NCI-H1694 (cell line): ENCODE results near the gene GJA3.

Experiments used
- DNase-seq: peaks from one replicate; lab custom pipeline; 2025; lab: John Stamatoyannopoulos, UW

GJA3 gene

GRCh38 chr13:20150561-20150960 is 10.3 kb downstream of the GJA3 start:
- DNase-seq = no peak

DNA sequence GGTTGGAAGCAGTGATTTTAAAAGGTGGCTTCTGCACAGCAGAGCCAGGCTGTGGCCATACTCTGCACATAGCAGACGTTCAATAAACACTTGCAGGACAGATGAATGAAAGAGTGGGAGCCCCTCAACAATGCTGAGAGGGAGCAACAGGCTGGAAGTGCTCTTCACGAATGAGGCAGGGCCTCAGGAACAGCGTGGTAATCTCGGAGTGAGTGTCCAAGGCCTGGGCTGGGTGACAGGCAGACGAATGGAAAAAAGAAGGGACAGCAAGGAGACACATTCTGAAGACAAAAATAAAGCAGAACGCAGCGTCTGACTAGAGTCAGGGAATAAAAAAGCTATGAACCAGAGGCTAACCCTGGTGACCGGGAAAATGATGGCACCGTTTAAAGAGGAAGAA is 11.1 kb downstream of the GJA3 start:
- DNase-seq = no peak

DNA sequence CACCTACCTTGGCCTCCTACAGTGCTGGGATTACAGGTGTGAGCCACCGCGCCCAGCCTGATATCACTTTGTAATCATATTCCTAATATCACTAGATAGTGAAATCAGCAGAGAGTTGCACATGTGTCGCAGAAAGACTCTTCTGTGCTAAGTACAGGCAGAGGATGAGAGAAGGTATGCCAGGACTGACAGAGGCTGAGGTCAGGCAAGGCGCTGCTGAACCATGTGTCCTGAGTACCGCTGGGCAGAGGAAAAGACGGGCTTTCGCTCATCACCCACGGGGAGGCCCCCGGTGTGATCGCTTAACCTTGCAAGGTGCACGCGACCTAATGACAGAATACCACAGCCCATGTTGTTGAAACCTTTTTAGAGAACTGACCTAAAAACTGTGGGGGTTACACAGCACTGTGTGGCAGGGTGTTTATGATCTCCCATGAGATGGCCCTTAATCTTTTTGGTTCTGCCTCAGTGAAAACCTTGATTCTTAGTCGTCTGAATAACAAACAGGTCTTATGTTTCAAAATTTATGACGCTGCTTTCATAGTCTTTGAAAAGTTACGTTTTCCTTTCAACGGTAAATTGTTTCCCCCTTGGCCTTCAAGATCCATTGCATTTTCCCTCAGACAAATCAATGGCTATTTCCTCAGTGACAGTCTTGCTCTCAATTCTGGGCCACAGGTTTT is 12.2 kb downstream of the GJA3 start:
- DNase-seq = no peak

DNA sequence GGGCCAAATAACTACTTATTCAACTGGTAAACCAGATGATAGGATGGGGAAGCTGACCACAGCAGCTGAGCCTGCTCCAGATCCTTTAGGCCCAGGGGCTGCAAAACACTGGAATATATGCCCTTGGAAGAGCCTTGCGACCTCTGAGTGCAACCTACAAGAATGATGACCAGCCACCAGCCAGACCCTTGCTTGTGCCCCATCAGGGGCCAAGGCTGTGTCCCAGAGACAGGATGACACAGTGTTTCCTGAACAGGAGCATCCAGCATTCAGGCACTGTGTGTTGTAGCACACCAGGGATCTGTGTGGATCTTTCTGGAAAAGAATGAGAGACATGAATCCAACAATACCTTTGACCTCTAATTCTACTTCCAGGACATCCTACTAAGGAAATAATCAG is 14.5 kb downstream of the GJA3 start:
- no peak for DNase-seq

GRCh38 chr13:20145521-20145920 is 15.3 kb downstream of the GJA3 start:
- DNase-seq = no peak

- no peak for DNase-seq
Measured at GRCh38 chr13:20144141-20144850, 16.6 kb downstream of the GJA3 start.

- no peak for DNase-seq
Measured at GRCh38 chr13:20142927-20143480, 17.8 kb downstream of the GJA3 start.

GRCh38 chr13:20142023-20142926 is 18.6 kb downstream of the GJA3 start:
- DNase-seq = no peak

- DNase-seq = no peak
Measured at GRCh38 chr13:20141238-20142022, 19.4 kb downstream of the GJA3 start.

- no peak for DNase-seq
Measured at GRCh38 chr13:20140487-20140886, 20.4 kb downstream of the GJA3 start.

DNA sequence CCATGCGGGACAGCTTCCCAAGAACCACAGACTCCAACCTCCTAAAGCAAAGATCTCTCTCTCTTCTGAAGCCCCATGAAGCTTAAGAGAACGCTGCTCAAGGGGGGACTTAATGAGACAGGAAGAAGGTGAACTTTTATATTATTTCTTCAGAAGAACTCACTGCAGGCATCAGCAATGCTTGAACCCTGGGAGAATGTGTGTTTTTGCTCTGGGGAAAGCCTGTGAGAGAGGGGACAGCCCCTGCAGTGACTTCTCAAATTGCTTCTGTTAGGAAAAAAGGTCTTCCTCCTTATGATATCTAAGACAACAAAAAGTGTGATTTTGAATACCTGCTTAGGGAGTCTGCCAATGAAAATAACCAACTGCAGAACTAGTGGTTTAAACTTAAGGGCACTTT is 23.0 kb downstream of the GJA3 start:
- DNase-seq = no peak

DNA sequence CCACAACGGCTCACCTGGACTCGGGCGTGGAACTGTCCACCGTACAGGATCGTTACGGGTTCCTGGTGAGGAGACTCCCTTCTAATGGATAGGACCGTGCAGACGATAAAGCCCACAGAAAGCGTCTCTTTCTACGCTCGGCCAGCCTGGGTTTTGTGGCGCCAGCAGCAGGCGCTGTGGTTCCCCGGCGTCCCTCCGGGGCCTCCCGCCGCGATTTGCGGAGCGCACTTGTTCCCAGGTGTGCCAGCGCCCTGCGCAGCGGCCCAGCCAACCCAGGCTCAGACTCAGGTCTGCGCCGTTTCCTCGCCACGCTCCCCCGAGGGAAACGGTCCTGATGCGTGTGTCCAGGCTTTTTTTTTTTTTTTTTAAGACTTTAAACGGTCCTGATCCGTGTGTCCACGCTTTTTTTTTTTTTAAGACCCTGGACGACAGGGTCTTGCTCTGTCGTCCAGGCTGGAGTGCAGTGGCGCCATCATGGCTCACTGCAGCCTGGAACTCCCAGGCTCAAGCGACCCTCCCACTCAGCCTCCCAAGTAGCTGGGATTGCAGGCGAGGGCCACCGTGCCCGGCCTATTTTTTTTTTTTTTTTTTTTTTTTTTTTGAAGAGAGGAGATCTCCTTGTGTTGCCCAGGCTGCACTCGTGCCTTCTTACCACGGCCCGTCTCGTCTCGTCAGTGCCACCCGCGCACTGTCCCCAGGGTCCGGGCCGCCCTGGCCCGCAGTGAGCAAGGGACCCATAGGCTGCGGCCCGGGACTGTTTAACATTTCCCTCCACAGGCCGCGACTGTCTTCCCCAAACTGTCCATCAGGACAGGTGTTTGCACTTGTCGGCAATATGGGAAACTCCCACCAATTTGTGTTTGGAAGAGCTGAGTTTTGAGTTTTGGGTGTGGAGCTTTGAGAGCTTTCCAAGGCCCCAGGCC is 23.8 kb downstream of the GJA3 start:
- DNase-seq = no peak

DNA sequence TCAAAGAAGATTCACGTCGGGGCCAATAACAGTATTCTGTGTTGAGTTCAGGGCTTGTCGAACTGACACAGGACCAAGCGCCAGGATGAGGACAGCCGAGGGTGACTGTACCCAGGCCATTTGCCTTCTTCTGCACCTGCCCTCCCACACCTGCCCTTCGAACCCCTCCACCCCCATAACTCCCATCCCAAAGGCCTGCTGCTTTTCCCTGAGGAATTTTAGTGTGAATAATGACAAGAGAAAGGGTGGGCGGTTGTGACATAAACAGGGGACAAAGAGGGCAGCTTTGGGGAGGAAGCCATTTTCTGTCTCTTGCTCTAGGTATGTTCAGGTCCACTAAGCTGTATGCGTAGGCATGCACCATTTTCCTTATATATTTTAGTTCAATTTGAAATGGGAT is 26.1 kb downstream of the GJA3 start:
- DNase-seq = no peak

DNA sequence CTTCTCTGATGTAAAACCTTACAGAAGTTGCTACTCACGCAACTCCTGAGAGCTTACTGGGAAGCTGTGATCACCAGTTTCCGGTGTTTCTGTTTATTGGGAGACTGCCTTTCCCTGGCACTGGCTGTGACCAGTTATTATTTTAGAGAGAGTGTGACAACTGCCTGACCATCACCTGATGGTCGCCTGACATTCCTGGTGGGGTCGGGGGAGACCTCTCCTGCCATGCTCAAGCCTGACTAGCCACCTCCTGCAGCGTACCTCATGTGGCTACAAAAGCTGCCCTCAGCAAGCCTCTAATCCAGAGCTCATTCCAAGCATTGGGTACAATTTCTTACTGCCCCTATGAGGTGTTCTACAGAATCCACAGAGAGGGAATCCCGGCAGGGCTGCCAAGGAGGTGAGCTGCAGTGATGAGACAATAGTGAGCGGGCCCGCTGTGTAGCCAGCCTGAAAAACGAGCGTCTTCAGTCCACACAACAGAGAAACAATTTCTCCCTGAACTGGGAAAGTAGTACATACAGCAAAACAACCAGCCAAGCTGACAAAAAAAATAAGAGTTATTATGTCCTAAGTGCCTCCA is 28.7 kb downstream of the GJA3 start:
- DNase-seq = no peak

- DNase-seq = no peak
Measured at GRCh38 chr13:20131057-20131832, 29.6 kb downstream of the GJA3 start.

DNA sequence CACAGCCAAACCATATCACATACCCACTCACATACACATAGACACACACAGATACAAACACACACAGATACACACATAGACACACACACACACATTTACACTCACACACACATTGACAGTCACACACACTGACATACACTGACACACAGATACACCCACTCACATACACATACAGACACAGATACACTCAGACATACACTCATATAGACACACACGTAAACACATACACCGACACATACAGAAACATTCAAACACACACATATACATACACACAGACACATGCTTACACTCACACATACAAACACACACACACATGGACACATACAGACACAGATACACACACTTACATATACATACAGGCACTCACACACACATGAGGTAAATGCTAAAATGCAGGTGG is 30.2 kb downstream of the GJA3 start:
- no peak for DNase-seq

- no peak for DNase-seq
Measured at GRCh38 chr13:20130012-20130411, 30.8 kb downstream of the GJA3 start.

GRCh38 chr13:20129076-20129475 is 31.8 kb downstream of the GJA3 start:
- DNase-seq = no peak

DNA sequence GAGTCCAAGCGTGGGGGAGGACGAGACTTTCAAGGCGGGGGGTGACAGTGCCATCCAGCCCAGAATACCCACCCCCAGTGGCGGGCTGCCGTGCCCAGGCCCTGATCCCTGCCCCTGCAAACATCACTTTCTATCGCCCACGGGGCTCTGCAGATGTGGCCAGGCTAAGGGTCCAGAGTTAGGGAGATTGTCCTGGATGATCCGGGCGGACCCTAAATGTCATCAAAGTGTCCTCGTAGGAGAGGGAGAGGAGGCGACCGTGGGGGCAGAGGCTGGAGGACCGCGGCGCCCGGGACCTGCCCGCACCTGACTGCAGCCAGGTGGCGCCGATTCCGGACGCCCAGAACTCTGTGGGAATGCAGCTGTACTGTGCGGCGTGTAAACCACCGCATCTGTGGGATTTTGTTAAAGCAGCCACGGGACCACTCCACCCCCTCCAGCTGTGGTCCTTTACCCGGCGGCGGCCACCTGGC is 32.4 kb downstream of the GJA3 start:
- DNase-seq = no peak
